Kidney glomerular epithelial cell (primary cell): ENCODE measurements around the gene ATP5F1B.
"Not testable (repeated sequence)": the region's sequence is repeated elsewhere in the genome, so short reads cannot be mapped to it uniquely, and the experiment has no call there.

Experiments
- DNase-seq: peaks from one replicate; lab custom pipeline; 2025; lab: John Stamatoyannopoulos, UW

Gene ATP5F1B

GRCh38 chr12:56645717-56646446 is at the start of gene ATP5F1B:
TSS of gene ATP5F1B (minus strand) at chr12:56645984. CDS start at chr12:56645963, 21 bp downstream.
- DNase-seq: peak; percentile 100

DNA sequence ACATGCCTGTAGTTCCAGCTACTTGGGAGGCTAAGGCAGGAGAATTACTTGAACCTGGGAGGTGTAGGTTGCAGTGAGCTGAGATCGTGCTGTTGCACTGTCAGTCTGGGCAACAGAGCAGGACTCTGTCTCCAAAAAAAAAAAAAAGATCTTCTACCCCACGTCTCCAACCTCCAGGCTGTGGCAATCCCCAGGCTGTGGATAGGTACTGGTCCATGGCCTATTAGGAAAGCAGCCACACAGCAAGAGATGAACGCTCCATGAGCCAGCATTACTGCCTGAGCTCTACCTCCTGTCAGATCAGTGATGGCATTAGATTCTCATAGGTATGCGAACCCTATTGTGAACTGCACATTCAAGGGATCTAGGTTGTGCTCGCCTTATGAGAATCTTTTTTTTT is 48.4 kb upstream of the ATP5F1B start:
- DNase-seq: no peak

DNA sequence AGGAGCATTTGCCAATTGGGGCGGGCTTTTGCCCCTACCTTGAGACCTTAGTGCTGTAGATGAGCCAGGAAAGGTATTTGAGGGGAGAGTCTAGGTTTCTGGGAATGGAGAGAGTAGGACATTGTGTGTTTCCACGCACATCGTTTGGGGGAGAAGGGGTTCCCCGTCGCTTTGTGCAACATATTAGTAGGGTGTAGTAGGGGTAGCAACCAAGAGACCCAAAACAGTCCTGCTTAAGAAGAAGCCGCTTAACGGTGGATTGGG is 43.0 kb upstream of the ATP5F1B start:
- DNase-seq: no peak

- DNase-seq: peak; percentile 97
Measured at GRCh38 chr12:56688129-56688845, 42.5 kb upstream of the ATP5F1B start, which contains the start of gene PTGES3. TSS of gene PTGES3 (minus strand) at chr12:56688284. CDS start at chr12:56687999, 285 bp downstream.

DNA sequence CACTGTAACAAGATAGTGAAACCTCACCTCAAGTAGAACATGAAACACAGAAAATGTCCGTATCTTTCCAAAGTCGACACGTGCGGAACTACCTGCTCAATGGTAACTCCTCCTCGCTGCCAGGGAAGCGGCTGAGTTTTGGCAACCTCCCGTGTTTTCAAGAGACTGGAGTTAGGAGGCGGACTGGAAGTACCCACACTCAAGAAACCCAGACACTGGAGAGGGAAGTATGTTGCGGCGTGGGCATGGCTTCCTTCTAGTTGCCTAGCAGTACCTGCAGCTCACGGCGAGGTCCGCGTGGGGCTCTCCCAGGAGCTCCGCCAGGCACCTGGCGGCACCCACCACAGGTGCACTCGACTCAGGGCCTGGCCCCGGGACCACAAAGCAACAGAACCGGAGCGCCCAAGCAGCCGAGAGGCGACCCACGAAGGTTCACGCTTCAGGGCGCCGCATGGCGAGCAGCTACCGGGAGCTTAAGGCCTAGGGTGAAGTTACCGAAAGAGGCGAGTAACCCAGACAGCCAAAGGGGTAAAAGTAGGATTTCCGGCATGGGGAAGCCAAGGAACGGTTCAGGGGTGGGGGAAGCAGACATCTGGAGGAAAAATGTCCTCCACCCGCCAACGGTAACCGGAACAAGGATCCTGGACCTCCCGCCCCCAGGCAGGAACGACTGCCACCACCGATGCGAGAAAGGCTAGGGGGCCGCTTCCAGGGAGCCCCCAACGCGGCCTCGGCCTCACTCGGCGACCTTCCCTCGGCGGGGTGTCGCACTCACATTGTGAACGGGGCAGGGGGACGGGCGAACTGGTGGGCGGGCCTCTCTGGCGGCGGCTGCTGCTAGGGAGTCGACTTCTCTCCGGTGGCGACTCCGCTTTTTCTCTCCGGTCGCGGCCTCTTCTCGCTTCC is 41.7 kb upstream of the ATP5F1B start:
- DNase-seq: peak; percentile 34

DNA sequence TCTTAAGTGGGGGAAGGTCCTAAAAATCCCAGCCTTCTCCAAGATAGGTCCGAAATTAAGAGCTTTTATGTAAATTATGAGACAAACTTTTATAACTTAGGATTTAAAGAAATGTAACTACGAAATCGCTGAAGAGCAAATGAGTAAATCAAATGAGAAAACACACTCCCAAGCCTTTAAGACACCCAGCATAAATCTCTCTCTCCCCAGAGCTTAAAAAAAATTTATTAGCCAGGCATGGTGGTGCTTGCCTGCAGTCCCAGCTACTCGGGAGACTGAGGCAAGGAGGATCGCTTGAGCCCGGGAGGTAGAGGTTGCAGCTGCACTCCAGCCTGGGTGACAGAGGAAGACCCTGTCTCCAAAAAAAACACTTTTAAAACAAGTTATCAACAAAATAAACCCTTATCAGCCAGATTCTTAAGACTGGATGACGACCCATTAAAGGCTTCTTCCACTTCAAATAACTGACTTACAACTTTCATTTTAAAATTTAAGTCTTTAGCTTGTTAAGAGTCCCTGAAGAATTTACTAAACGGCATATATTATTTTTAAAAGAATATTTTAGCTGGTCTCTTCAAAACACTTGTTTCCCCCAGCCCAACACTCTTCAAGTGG is 39.1 kb upstream of the ATP5F1B start:
- peak; percentile 43 for DNase-seq

DNA sequence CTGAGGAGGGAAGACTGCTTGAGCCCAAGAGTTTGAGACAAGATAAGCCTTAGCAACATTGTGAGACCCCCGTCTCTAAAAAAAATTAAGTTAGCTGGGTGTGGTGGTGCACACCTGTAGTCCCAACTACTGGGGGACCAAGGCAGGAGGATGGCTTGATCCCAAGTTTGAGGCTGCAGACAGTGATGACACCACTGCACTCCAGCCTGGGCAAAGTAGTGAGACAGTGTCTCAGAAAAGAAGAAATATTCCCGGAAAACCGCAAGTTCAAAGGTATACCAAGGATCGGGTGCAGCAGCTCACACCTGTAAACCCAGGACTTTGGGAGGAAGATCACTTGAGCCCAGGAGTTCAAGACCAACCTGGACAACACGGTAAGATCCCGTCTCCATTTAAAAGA is 36.5 kb upstream of the ATP5F1B start:
- no peak for DNase-seq

DNA sequence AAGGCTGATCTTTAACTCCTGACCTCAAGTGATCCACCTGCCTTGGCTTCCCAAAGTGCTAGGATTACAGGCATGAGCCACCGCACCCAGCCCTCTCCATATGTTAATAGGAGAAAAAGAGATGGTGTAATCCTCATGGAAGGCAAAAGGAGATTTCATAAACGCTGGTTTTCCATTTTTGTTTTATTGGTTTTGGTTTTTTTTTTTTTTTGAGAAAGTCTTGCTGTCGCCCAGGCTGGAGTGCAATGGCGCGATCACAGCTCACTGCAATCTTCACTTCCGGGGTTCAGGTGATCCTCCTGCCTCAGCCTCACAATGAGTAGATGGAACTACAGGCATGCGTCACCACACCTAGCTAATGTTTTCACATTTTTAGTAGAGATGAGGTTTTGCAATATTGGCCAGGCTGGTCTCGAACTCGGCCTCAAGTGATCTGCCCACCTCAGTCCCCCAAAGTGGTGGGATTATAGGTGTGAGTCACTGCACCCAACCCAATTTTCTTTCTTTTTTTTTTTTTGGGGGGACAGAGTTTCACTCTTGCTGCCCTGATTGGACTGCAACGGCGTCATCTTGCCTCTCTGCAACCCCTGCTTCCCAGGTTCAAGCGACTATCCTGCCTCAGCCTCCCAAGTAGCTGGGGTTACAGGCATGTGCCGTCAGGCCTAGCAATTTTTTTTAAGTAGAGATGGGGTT is 34.2 kb upstream of the ATP5F1B start:
- DNase-seq: no peak

DNA sequence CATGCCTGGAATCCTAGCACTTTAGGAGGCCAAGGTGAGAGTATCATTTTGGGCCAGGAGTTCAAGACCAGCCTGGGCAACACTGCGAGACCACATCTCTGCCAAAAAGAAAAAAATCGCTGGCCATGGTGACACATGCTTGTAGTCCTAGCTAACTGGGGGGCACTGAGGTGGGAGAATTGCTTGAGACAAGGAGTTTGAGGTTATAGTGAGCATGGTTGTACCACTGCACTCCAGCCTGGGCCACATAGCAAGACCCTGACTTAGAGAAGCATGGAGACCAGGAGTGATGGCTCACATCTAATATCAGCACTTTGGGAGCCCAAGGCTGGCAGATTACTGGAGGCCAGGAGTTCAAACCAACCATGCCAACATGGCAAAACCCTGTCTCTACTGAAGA is 33.1 kb upstream of the ATP5F1B start:
- no peak for DNase-seq

DNA sequence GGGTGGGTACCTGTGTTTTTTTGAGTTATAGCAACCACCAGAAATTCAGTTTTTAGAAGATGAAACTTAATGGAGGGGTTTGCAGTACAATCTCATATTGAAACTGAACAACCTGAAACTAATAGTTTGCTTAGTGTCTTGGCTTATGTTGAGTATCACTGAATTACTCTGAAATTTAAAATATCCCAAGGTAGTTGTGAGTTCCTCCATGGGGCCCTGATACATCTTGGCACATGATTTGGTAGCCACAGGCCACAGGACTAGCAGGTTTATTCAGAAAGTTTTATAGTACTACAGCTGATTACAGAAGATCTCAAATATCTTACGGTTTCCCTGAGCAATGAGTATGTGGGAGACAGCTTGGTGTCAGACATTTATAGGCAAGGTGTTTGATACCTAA is 31.9 kb upstream of the ATP5F1B start:
- DNase-seq: no peak

DNA sequence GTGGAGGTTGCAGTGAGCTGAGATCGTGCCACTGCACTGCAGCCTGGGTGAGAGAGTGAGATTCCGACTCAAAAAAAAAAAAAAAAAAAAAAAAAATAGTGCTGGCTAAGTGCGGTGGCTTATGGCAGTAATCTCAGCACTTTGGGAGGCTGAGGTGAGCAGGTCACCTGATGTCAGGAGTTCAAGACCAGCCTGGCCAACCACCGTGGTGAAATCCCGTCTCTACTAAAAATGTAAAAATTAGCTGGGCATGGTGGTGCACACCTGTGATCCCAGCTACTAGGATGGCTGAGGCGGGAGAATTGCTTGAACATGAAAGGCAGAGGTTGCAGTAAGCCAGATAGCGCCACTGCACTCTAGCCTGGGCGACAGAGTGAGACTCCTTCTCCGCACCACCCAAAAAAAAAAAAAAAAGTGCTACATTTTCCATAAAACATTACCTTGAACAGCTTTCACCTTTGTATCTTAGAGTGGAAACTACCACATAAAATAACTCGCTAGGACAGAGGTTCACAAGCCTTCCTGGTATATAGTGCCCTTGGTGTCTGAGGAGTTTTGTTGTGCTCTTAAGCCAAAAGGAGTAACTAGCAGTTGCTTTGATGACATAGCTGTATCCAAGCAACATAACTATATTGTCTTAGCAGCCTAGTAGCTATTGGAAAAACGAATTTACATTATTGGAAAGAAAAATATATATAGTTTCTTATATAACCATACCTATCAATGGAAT is 31.2 kb upstream of the ATP5F1B start:
- DNase-seq: no peak

GRCh38 chr12:56671608-56672007 is 25.8 kb upstream of the ATP5F1B start:
- no peak for DNase-seq

DNA sequence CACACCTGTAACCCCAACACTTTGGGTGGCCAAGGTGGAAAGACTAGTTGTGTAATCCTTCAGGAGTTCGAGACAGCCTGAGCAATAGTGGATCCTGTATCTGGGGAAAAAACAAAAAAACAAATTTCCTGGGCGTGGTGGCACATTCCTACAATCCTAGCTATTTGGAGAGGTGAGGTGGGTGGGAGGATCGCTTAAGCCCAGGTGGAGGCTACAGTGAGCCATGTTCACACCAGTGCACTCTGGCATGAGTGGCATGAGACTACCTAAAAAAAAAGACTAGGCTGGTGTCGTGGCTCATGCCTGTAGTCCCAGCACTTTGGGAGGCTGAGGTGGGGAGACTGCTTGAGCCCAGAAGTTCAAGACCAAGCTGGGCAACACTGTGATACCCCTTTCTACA is 25.1 kb upstream of the ATP5F1B start:
- no peak for DNase-seq

- no peak for DNase-seq
Measured at GRCh38 chr12:56668197-56668457, 22.3 kb upstream of the ATP5F1B start.

- no peak for DNase-seq
Measured at GRCh38 chr12:56661979-56662638, 16.3 kb upstream of the ATP5F1B start.

DNA sequence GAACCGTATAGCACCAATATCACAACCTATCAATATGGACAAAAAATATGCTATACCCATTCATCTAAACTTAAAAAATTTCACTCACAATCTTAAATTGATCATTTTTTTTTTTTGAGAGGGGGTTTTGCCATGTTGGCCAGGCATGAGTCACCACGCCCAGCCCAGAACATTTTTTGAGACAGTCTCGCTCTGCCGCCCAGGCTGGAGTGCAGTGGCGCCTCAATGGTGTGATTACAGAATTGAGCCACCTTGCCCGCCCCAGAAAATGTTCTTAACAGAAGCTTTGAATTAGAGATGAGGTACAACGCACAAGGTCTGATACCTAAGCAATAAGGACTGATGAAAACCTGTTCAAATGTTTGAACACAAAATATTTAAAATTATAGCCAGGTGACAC is 15.8 kb upstream of the ATP5F1B start:
- DNase-seq: no peak

GRCh38 chr12:56658921-56659320 is 13.1 kb upstream of the ATP5F1B start:
- no peak for DNase-seq

GRCh38 chr12:56657416-56658379 is 11.9 kb upstream of the ATP5F1B start:
- DNase-seq: no peak

DNA sequence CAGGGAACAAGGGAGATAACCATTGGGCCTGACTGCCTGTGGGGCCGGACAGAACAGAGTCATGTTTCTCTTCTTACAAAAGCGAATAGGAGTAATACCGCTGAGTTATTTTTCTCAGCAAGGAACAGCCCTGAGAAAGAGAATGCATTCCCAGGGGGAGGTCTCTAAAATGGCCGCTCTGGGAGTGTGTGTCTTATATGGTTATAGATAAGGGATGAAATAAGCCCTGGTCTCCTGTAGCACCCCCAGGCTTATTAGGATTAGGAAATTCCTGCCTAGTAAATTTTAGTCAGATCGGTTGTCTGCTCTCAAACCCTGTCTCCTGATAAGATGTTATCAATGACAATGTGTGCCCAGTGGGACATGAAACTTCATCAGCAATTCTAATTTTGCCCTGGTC is 8.0 kb upstream of the ATP5F1B start:
- not testable (repeated sequence) for DNase-seq

GRCh38 chr12:56648023-56648422 is 2.2 kb upstream of the ATP5F1B start:
- not testable (repeated sequence) for DNase-seq
